Keratinocyte (primary cell): Measurements from ENCODE around the gene EFTUD2.

ENCODE experiments used
- CTCF ChIP-seq, 3 experiments: IDR thresholded peaks in 1 of 3; conservative IDR thresholded peaks in 1 of 3; optimal IDR thresholded peaks in 1 of 3; 2 replicates in 2 of 3; 3 replicates in 1 of 3; pipeline versions ENCODE3 to v1.5.1; 2011; ENCODE audit warnings: low read length in 3 of 3, mild to moderate bottlenecking in 3 of 3, moderate library complexity in 2 of 3, control low read depth in 1 of 3, inconsistent platforms in 1 of 3; ENCODE audit not compliant: insufficient read depth in 2 of 3; ENCODE audit errors: extremely low read depth in 1 of 3
- EZH2 ChIP-seq: IDR thresholded peaks from one replicate; pipeline ENCODE4 v1.6.1; 2012; ENCODE audit warnings: inconsistent platforms, mild to moderate bottlenecking, low read length, moderate library complexity

GRCh38 chr17:44940768-44941167, 41.5 kb upstream of the EFTUD2 start:
- no peak for TF ChIP-seq CTCF (optimal IDR thresholded peaks at IDR 0.05 in 1 of 3, IDR thresholded peaks at IDR 0.05 in 1 of 3, conservative IDR thresholded peaks at IDR 0.05 in 1 of 3; ENCODE audit: extremely low read depth in 1 of 3, insufficient read depth in 2 of 3, low read length in 3 of 3)
- no peak for TF ChIP-seq EZH2
